AG10803 (cell line): ENCODE results near the gene ZNF532.
A peak's percentile ranks its signal among the peaks of the same experiment; 100 is the strongest.

Experiments used
- DNase-seq: peaks from one replicate; pipeline ENCODE4 v3.0.0; 2010; ENCODE audit warnings: low read depth
- H3K4me3 ChIP-seq: 2 replicates; pipeline ENCODE4 v1.5.1; 2011; ENCODE audit warnings: mild to moderate bottlenecking, low read length, control low read depth
- TF ChIP-seq, protein P1 (sequence below): conservative IDR thresholded peaks from 2 replicates; pipeline ENCODE4 v1.5.1; 2011; ENCODE audit warnings: mild to moderate bottlenecking, low read length, control low read depth, inconsistent platforms

ZNF532 gene

DNA sequence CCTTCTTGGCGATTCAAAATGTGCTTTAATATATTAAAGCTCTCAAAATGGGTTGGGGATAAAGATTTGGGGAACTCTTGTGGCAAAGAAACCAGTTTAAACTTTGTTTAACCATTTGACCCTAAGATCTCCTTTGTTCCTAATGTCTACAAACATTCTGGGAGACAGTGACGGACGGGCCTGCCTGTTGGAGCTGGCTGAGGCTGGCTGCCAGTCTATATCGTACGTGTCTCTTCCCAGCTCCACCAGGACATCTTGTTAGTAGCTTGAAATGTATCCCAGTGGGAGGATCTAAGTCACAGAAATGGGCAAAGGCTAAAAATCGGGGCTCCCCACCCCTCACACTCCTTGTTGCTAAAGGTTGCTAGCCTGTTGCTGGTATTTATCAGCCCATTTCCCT is 30.7 kb downstream of the ZNF532 start:
- DNase-seq: no peak
- no peak overlapping the region for H3K4me3 ChIP-seq
- TF ChIP-seq, protein P1, sequence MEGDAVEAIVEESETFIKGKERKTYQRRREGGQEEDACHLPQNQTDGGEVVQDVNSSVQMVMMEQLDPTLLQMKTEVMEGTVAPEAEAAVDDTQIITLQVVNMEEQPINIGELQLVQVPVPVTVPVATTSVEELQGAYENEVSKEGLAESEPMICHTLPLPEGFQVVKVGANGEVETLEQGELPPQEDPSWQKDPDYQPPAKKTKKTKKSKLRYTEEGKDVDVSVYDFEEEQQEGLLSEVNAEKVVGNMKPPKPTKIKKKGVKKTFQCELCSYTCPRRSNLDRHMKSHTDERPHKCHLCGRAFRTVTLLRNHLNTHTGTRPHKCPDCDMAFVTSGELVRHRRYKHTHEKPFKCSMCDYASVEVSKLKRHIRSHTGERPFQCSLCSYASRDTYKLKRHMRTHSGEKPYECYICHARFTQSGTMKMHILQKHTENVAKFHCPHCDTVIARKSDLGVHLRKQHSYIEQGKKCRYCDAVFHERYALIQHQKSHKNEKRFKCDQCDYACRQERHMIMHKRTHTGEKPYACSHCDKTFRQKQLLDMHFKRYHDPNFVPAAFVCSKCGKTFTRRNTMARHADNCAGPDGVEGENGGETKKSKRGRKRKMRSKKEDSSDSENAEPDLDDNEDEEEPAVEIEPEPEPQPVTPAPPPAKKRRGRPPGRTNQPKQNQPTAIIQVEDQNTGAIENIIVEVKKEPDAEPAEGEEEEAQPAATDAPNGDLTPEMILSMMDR: no peak

DNA sequence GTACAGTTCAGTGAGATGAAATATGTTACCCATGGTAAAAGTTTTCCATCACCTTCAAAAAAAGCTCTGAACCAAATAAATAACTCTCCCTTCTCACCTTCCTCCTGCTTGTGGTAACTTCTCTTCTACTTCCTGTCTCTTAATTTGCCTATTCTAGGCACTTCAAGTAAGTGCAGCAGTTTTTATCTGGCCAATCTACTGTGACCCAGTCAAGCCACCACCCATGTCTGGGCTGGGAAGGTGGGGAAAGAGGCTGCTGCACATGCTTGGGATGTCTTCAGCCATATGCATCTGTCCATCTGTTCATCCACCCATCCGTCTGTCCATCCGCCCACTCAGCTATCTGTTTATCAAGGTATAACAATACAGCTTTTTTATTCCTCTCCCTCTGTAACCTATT is 31.6 kb downstream of the ZNF532 start:
- TF ChIP-seq, protein P1: no peak
- no peak for DNase-seq
- H3K4me3 ChIP-seq: no peak overlapping the region

DNA sequence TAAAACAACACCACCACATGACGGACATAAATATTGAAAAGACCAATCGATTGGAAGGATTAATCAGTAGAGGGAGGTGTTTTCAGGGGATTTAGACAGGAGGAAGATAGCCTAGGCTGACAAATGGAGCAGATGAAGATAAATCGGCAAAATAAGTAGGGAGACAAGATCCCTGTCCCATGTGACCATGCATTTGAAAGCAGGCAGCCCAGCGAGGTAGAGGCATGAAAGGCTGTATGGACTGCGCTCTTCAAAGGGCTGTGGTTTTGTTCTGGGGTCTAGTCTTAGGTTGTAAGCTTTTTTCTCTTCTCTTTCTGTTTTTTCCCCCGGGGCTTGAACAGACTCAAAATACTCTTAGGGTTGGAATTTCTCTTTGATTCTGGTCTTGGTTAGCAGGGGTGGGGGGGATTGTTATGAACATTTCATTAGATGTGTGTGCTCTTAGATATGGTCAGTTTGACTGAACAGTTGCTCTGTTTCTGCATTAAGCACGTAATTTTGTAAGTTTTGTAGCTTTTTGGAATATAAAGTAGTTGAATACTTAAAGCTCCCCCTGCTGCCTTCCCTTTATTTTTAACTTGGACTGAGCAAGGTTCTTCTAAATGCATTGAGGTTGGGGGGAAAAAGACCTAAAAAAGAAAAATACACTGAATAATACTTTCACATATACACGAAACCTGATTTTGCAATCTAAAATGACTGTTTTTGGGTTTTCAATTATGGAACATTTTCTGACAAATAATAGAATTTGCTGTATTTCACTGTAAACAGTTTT is 32.2 kb downstream of the ZNF532 start:
- no peak for DNase-seq

DNA sequence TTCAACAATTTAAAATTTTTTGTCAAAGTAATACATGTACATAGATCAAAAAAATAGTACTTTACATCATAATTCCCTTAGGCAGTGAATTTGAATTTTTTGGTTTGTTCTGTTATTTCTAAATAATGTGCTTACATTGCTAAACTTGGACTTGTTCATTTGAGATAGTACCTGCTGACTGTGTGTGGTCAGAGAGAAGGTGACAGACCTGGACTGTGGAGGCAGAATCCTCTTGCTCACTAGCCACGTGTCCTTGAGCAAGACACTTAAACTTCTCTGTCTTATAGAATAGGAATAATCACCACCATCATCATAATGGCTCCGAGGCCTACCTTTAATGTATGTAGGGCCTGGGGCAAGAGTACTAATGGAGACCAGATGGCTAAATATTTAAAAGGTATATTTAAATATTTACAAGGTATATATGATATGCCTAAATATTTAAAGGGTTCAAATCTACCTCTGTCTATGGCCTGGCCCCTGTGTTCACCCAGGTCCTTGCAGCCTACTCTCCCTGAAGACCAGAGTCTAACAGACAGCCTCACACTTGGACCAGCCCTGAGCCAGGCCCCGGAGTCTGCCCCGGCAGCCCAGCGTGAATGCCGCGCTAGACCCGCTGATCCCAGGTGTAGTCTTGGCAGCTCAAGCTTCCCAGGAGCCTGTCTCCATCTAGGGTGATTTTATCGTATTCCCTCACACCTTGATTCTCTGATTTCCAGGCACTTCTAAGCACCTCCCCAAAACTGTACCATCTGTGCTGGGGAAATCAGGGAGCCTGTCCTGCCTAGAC is 33.5 kb downstream of the ZNF532 start:
- no peak for DNase-seq
- TF ChIP-seq, protein P1: no peak
- H3K4me3 ChIP-seq: no peak overlapping the region

More for the DNA sequence above, 32.2 kb downstream of the ZNF532 start:
- H3K4me3 ChIP-seq: no peak overlapping the region
- TF ChIP-seq, protein P1: peak; percentile 6; the same call in 1 of the 2 replicates

DNA sequence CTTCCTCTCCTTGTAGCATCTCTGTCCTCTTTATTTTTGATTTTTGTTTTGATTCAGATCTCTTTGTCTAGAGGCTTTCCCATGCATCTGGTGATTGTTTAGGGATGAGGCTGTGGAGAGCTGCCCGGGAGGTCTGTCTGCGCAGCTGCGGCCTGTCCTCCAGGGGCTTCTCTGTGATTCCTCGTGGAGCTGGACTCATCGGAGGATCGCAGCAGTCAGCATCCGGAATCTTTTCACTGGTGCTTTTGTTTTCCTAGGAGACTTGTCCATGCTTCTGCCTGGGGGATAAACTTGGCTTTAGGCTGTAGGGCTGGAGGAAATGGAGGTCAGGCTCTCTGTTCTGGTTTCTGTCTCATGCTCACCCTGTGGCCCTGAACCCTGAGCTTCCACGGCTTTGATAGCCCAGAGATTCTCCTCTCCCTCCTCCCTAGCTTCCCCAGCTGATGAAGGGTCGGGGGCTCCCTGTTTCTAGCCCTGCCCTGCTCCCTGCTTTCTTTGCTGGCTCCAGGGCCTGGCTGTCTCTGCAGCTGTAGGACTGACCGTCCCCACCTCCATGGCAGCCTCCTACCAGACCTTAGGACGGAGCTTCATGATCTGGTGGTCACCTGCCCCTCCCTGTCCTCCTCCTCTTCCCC is 35.5 kb downstream of the ZNF532 start:
- no peak for DNase-seq
- H3K4me3 ChIP-seq: no peak overlapping the region
- TF ChIP-seq, protein P1: no peak

DNA sequence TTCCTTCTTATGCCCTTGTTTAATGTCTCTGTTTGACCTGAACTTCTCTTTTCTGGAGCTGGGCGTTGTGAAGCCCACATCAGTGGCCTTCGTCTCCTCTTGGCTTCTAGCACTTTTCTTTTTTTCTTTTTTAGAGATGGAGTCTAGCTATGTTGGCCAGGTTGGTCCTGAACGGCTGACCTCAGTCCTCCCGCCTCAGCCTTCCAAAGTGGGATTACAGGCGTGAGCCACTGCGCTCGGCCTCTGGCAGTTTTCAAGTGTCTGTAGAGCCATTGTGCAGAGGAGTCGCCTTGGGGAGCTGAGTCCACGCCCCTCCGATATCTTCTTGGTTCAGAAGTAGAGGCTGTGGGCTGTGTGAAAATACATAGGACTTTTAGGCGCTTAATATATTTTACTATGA is 36.5 kb downstream of the ZNF532 start:
- no peak for DNase-seq
- TF ChIP-seq, protein P1: no peak

More for the DNA sequence above, 36.5 kb downstream of the ZNF532 start:
- H3K4me3 ChIP-seq: no peak overlapping the region
